HEK293 (cell line): ENCODE results near the gene CPNE9.
A peak's percentile ranks its signal among the peaks of the same experiment; 100 is the strongest.

Experiments used
- CTCF ChIA-PET: fragments of 350-600 bp; formaldehyde crosslinking; extraction: SDS; loops from one replicate; lab custom pipeline; 2021; ENCODE audit warnings: antibody characterized with exemption; lab: Yijun Ruan, JAX
- POLR2A ChIA-PET: fragments of 300-600 bp; formaldehyde crosslinking; extraction: SDS; loops from one replicate; lab custom pipeline; 2020; ENCODE audit warnings: antibody characterized with exemption, inconsistent platforms; lab: Yijun Ruan, JAX
- H3K27ac ChIP-seq: fragments of 200-500 bp; sonication (Bioruptor generic); 2 replicates; pipeline ENCODE4 v1.5.1; 2014; ENCODE audit warnings: low read depth, low read length, control low read depth, inconsistent platforms; ENCODE audit errors: extremely low read depth
- H3K36me3 ChIP-seq, 2 experiments: fragments of 200-500 bp in 1 of 2; sonication (Bioruptor generic) in 1 of 2; 1 replicate in 1 of 2; 2 replicates in 1 of 2; pipeline ENCODE4 v1.5.1; 2014 to 2017; ENCODE audit warnings: inconsistent platforms in 2 of 2, low read length in 2 of 2; ENCODE audit not compliant: control insufficient read depth in 2 of 2, insufficient read depth in 1 of 2
- H3K4me1 ChIP-seq: fragments of 200-500 bp; sonication (Bioruptor generic); 2 replicates; pipeline ENCODE4 v1.5.1; 2014; ENCODE audit warnings: mild to moderate bottlenecking, low read length, inconsistent platforms; ENCODE audit not compliant: control insufficient read depth, insufficient read depth
- H3K4me3 ChIP-seq: 2 replicates; pipeline ENCODE4 v1.5.1; 2011; ENCODE audit warnings: low read depth, mild to moderate bottlenecking, control low read depth, low read length, moderate library complexity
- H3K9me3 ChIP-seq: fragments of 200-500 bp; sonication (Bioruptor generic); 2 replicates; pipeline ENCODE4 v1.5.1; 2014; ENCODE audit warnings: low read depth, low read length, inconsistent platforms; ENCODE audit not compliant: control insufficient read depth, insufficient read depth
- FEZF1 ChIP-seq: fragments of 450-650 bp; formaldehyde crosslinking; IDR thresholded peaks from 2 replicates; pipeline ENCODE4 v1.5.1; 2016; ENCODE audit warnings: missing biosample characterization, missing genetic modification characterization
- GLIS2 ChIP-seq: fragments of 450-650 bp; formaldehyde crosslinking; IDR thresholded peaks from 2 replicates; pipeline ENCODE4 v1.5.1; 2016; ENCODE audit warnings: missing biosample characterization, missing genetic modification characterization
- HOXA7 ChIP-seq: sonication (generic); formaldehyde crosslinking; IDR thresholded peaks from 2 replicates; pipeline ENCODE4 v1.8.1; 2022; ENCODE audit warnings: missing genetic modification reagents, borderline replicate concordance
- KLF16 ChIP-seq: fragments of 450-650 bp; formaldehyde crosslinking; IDR thresholded peaks from 2 replicates; pipeline ENCODE4 v1.5.1; 2017; ENCODE audit warnings: missing biosample characterization, missing genetic modification characterization
- KLF9 ChIP-seq: fragments of 450-650 bp; formaldehyde crosslinking; IDR thresholded peaks from 2 replicates; pipeline ENCODE4 v1.5.1; 2016; ENCODE audit warnings: missing biosample characterization, missing genetic modification characterization, low read depth
- PRDM1 ChIP-seq: fragments of 450-650 bp; formaldehyde crosslinking; IDR thresholded peaks from 2 replicates; pipeline ENCODE4; 2016; ENCODE audit warnings: missing biosample characterization, missing genetic modification characterization
- REPIN1 ChIP-seq: fragments of 450-650 bp; formaldehyde crosslinking; IDR thresholded peaks from 2 replicates; pipeline ENCODE4 v1.5.1; 2017; ENCODE audit warnings: missing biosample characterization, missing genetic modification characterization, low read depth
- SCRT2 ChIP-seq: fragments of 450-650 bp; formaldehyde crosslinking; IDR thresholded peaks from 2 replicates; pipeline ENCODE4 v1.5.1; 2016; ENCODE audit warnings: missing biosample characterization, missing genetic modification characterization
- TRIM28 ChIP-seq: IDR thresholded peaks from 2 replicates; pipeline ENCODE4 v1.6.1; 2011; ENCODE audit warnings: low read length, control low read depth, borderline replicate concordance
- WT1 ChIP-seq: fragments of 450-650 bp; formaldehyde crosslinking; IDR thresholded peaks from 2 replicates; pipeline ENCODE4 v1.5.1; 2016; ENCODE audit warnings: missing biosample characterization, missing genetic modification characterization
- ZBTB48 ChIP-seq: fragments of 450-650 bp; formaldehyde crosslinking; IDR thresholded peaks from 2 replicates; pipeline ENCODE4 v1.5.1; 2016; ENCODE audit warnings: missing biosample characterization, missing genetic modification characterization
- ZFP41 ChIP-seq: fragments of 450-650 bp; formaldehyde crosslinking; IDR thresholded peaks from 2 replicates; pipeline ENCODE4 v1.5.1; 2016; ENCODE audit warnings: missing biosample characterization, missing genetic modification characterization, borderline replicate concordance
- ZIC2 ChIP-seq: fragments of 450-650 bp; formaldehyde crosslinking; IDR thresholded peaks from 2 replicates; pipeline ENCODE4 v1.5.1; 2016; ENCODE audit warnings: missing biosample characterization, missing genetic modification characterization
- ZNF121 ChIP-seq: fragments of 450-650 bp; formaldehyde crosslinking; IDR thresholded peaks from 2 replicates; pipeline ENCODE4 v1.5.1; 2016; ENCODE audit warnings: missing biosample characterization, missing genetic modification characterization
- ZNF157 ChIP-seq: fragments of 450-650 bp; formaldehyde crosslinking; IDR thresholded peaks from 2 replicates; pipeline ENCODE4 v1.5.1; 2016; ENCODE audit warnings: missing biosample characterization, missing genetic modification characterization
- ZNF2 ChIP-seq: fragments of 450-650 bp; formaldehyde crosslinking; IDR thresholded peaks from 2 replicates; pipeline ENCODE4 v1.5.1; 2016; ENCODE audit warnings: missing biosample characterization, missing genetic modification characterization
- ZNF214 ChIP-seq: fragments of 450-650 bp; formaldehyde crosslinking; IDR thresholded peaks from 2 replicates; pipeline ENCODE4 v1.5.1; 2017; ENCODE audit warnings: missing biosample characterization, mild to moderate bottlenecking, missing genetic modification characterization, borderline replicate concordance
- ZNF311 ChIP-seq: fragments of 450-650 bp; formaldehyde crosslinking; IDR thresholded peaks from 2 replicates; pipeline ENCODE4 v1.5.1; 2017; ENCODE audit warnings: missing biosample characterization, missing genetic modification characterization, borderline replicate concordance
- ZNF324 ChIP-seq: fragments of 450-650 bp; formaldehyde crosslinking; IDR thresholded peaks from 2 replicates; pipeline ENCODE4 v1.5.1; 2016; ENCODE audit warnings: missing biosample characterization, missing genetic modification characterization
- ZNF426 ChIP-seq: fragments of 450-650 bp; formaldehyde crosslinking; IDR thresholded peaks from 2 replicates; pipeline ENCODE4 v1.5.1; 2017; ENCODE audit warnings: missing biosample characterization, missing genetic modification characterization, mild to moderate bottlenecking, inconsistent platforms, moderate library complexity
- ZNF433 ChIP-seq: fragments of 450-650 bp; formaldehyde crosslinking; IDR thresholded peaks from 2 replicates; pipeline ENCODE4 v1.5.1; 2016; ENCODE audit warnings: missing biosample characterization, missing genetic modification characterization, low read depth
- ZNF473 ChIP-seq: fragments of 450-650 bp; formaldehyde crosslinking; IDR thresholded peaks from 2 replicates; pipeline ENCODE4 v1.5.1; 2017; ENCODE audit warnings: missing biosample characterization, missing genetic modification characterization
- ZNF529 ChIP-seq: fragments of 450-650 bp; formaldehyde crosslinking; IDR thresholded peaks from 2 replicates; pipeline ENCODE4 v1.5.1; 2017; ENCODE audit warnings: missing genetic modification characterization, missing biosample characterization; ENCODE audit not compliant: insufficient replicate concordance
- ZNF544 ChIP-seq: fragments of 450-650 bp; formaldehyde crosslinking; IDR thresholded peaks from 2 replicates; pipeline ENCODE4 v1.5.0; 2017; ENCODE audit warnings: missing biosample characterization, missing genetic modification characterization
- ZNF571 ChIP-seq: fragments of 450-650 bp; formaldehyde crosslinking; IDR thresholded peaks from 2 replicates; pipeline ENCODE4 v1.5.0; 2017; ENCODE audit warnings: missing biosample characterization, missing genetic modification characterization
- ZNF596 ChIP-seq: fragments of 450-650 bp; IDR thresholded peaks from 2 replicates; pipeline ENCODE4 v1.5.0; 2018; ENCODE audit warnings: missing biosample characterization, mild to moderate bottlenecking, missing genetic modification characterization, moderate library complexity
- ZNF600 ChIP-seq: fragments of 450-650 bp; formaldehyde crosslinking; IDR thresholded peaks from 2 replicates; pipeline ENCODE4 v1.5.1; 2016; ENCODE audit warnings: missing biosample characterization, missing genetic modification characterization
- ZNF624 ChIP-seq: fragments of 450-650 bp; formaldehyde crosslinking; IDR thresholded peaks from 2 replicates; pipeline ENCODE4 v1.5.1; 2017; ENCODE audit warnings: missing biosample characterization, missing genetic modification characterization
- ZNF629 ChIP-seq: fragments of 450-650 bp; formaldehyde crosslinking; IDR thresholded peaks from 2 replicates; pipeline ENCODE4 v1.5.1; 2017; ENCODE audit warnings: missing biosample characterization, missing genetic modification characterization
- ZNF768 ChIP-seq: fragments of 450-650 bp; formaldehyde crosslinking; IDR thresholded peaks from 2 replicates; pipeline ENCODE4 v1.5.1; 2018; ENCODE audit warnings: missing biosample characterization, mild to moderate bottlenecking, missing genetic modification characterization
- TF ChIP-seq, protein P1 (sequence below): fragments of 450-650 bp; formaldehyde crosslinking; IDR thresholded peaks from 2 replicates; pipeline ENCODE4 v1.5.1; 2017; ENCODE audit warnings: missing biosample characterization, missing genetic modification characterization
- TF ChIP-seq, protein P2 (sequence below): fragments of 450-650 bp; formaldehyde crosslinking; IDR thresholded peaks from 2 replicates; pipeline ENCODE4 v1.5.1; 2016; ENCODE audit warnings: missing biosample characterization, missing genetic modification characterization

CPNE9 gene

DNA sequence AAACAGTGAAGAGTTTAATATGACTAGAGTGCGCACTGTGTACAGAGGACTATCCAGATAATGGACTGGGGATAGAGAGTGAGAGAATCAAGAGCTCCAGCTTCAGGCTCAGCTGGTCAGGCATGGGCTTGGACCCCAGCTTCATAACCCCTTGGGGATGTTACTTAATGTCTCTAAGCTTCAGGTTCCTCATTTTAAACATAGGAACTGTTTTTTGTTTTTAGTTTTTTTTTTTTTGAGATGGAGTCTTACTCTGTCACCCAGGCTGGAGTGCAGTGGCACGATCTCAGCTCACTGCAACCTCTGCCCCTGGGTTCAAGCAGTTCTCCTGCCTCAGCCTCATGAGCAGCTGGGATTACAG lies 18.0 kb downstream of the CPNE9 start (continued):
- TF ChIP-seq, protein P1, sequence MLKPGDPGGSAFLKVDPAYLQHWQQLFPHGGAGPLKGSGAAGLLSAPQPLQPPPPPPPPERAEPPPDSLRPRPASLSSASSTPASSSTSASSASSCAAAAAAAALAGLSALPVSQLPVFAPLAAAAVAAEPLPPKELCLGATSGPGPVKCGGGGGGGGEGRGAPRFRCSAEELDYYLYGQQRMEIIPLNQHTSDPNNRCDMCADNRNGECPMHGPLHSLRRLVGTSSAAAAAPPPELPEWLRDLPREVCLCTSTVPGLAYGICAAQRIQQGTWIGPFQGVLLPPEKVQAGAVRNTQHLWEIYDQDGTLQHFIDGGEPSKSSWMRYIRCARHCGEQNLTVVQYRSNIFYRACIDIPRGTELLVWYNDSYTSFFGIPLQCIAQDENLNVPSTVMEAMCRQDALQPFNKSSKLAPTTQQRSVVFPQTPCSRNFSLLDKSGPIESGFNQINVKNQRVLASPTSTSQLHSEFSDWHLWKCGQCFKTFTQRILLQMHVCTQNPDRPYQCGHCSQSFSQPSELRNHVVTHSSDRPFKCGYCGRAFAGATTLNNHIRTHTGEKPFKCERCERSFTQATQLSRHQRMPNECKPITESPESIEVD (tag by site-specific recombination), result no peak
- TF ChIP-seq, all 188 proteins: peak for 0

DNA sequence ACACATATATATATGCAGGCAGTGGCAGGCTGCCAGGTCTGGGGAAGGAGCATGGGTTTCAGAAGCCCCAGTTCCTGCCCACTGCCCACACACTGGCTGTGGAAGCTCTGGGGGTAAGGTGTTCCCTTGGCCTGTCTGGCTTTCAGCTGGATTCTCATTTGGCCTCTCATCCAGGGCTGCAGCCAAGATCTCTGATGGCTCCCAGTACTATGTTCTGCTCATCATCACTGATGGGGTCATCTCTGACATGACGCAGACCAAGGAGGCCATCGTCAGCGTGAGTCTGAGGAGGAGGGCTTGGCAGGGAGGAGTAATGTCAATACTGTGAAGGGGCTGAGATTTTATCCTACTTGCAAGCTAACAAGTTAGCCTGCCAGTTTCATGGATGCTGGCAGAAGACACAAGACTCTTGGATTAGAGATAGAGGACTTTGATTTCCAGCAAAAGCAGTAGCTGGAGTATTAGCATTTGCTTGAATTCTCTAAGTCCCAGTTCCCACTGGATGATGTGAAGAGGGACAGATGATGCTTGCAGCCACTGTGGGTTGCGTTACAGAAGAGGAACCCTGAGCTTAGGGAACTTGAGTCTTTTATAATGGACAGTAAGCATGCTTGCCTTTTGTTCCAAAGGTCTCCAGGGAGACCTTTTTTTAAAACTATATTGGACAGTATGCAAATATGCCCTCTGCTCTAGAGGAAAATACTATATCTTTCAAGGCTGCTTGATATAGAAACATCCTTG lies 22.3 kb downstream of the CPNE9 start:
- CTCF ChIA-PET, result interaction anchor here (0.9 to 1.3 kb wide), 2 partner anchors 10 to 223 kb away, joined by 4 to 5 read pairs; no protein-coding TSS in a partner anchor
- H3K36me3 ChIP-seq, result no peaks in the 10 kb centered on the region
- no peaks in the 10 kb centered on the region for H3K4me1 ChIP-seq
- TF ChIP-seq FEZF1 (tag by site-specific recombination), result no peak
- H3K27ac ChIP-seq, result no peak overlapping the region
- H3K4me3 ChIP-seq, result no peak overlapping the region
- H3K9me3 ChIP-seq, result no peaks in the 10 kb centered on the region
- POLR2A ChIA-PET, result interaction anchor here (0.5 kb wide), 1 partner anchor 416 kb away, joined by 4 read pairs; the partner anchor contains the start of gene VHL

DNA sequence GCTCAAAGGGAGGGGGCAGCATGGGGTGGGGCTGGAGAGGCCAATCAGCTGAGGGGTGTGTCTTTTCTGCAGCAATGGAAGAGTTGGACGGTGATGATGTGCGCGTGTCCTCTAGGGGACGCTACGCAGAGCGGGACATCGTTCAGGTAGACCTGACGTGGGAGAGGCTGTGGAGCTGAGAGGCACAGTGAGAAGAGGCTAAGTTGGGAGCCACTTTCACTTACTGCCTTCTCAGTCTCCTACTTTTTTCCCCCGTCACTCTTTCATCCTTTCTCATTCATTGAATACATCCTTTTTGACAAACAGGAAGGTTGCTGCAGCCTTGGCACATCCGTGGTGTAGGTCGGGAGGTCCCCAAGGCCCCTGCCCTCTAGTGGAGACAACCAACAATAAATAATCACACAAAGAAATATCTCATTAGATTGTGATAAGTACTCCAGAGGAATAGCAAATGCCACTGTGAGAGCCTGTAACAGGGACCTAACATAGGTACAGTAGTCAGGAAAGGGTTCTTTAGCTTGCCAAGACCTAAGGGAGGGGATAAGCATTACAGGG lies 23.5 kb downstream of the CPNE9 start:
- no peaks in the 10 kb centered on the region for H3K4me1 ChIP-seq
- POLR2A ChIA-PET, result no interaction called here
- H3K4me3 ChIP-seq, result no peak overlapping the region
- CTCF ChIA-PET, result interaction anchor here (0.6 to 1.6 kb wide), 8 partner anchors 9 to 374 kb away, joined by 3 to 8 read pairs (median 4); no protein-coding TSS in a partner anchor
- no peak overlapping the region for H3K27ac ChIP-seq
- H3K36me3 ChIP-seq, result no peaks in the 10 kb centered on the region
- H3K9me3 ChIP-seq, result no peaks in the 10 kb centered on the region
- TF ChIP-seq ZNF473 (no peak), GLIS2 (tag by site-specific recombination) (no peak), ZNF596 (tag by site-specific recombination) (no peak), ZBTB48 (tag by site-specific recombination) (no peak), HOXA7 (CRISPR knock-in tag) (no peak), ZNF624 (tag by site-specific recombination) (no peak), ZFP41 (tag by site-specific recombination) (no peak), KLF9 (tag by site-specific recombination) (peak; percentile 70), ZNF157 (tag by site-specific recombination) (no peak), ZNF629 (tag by site-specific recombination) (no peak), ZNF311 (tag by site-specific recombination) (no peak), ZNF2 (tag by site-specific recombination) (0 out of 2 replicates have a peak, but pooled peaks have one; percentile 40), ZNF768 (tag by site-specific recombination) (no peak), ZNF214 (tag by site-specific recombination) (no peak), ZNF324 (tag by site-specific recombination) (no peak), ZNF600 (no peak), ZNF121 (tag by site-specific recombination) (no peak), ZNF529 (tag by site-specific recombination) (no peak), REPIN1 (tag by site-specific recombination) (no peak), PRDM1 (tag by site-specific recombination) (peak; percentile 90), TRIM28 (no peak; the same call in 1 of the 2 replicates), ZNF571 (tag by site-specific recombination) (no peak), ZIC2 (tag by site-specific recombination) (no peak), KLF16 (tag by site-specific recombination) (no peak), WT1 (no peak), ZNF426 (tag by site-specific recombination) (no peak), ZNF544 (tag by site-specific recombination) (no peak), ZNF433 (no peak), SCRT2 (tag by site-specific recombination) (no peak)
- TF ChIP-seq, protein P2, sequence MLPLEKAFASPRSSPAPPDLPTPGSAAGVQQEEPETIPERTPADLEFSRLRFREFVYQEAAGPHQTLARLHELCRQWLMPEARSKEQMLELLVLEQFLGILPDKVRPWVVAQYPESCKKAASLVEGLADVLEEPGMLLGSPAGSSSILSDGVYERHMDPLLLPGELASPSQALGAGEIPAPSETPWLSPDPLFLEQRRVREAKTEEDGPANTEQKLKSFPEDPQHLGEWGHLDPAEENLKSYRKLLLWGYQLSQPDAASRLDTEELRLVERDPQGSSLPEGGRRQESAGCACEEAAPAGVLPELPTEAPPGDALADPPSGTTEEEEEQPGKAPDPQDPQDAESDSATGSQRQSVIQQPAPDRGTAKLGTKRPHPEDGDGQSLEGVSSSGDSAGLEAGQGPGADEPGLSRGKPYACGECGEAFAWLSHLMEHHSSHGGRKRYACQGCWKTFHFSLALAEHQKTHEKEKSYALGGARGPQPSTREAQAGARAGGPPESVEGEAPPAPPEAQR (tag by site-specific recombination), result no peak
